Airway epithelial cell (primary cell): ENCODE data around the gene FGF19. TPM values are rescaled to one million over a fixed set of nuclear protein-coding genes. Genes with fewer than 3 reads are reported as not detected.

Source experiments
- total RNA-seq: library from RNA; depleted of rRNA; stranded (reverse); fragments of >200 nt; gene quantifications from 2 replicates; pipeline ENCODE4 v1.2.3, GENCODE V29; 2015

FGF19 gene
- not detected in 2 replicates for total RNA-seq

DNA sequence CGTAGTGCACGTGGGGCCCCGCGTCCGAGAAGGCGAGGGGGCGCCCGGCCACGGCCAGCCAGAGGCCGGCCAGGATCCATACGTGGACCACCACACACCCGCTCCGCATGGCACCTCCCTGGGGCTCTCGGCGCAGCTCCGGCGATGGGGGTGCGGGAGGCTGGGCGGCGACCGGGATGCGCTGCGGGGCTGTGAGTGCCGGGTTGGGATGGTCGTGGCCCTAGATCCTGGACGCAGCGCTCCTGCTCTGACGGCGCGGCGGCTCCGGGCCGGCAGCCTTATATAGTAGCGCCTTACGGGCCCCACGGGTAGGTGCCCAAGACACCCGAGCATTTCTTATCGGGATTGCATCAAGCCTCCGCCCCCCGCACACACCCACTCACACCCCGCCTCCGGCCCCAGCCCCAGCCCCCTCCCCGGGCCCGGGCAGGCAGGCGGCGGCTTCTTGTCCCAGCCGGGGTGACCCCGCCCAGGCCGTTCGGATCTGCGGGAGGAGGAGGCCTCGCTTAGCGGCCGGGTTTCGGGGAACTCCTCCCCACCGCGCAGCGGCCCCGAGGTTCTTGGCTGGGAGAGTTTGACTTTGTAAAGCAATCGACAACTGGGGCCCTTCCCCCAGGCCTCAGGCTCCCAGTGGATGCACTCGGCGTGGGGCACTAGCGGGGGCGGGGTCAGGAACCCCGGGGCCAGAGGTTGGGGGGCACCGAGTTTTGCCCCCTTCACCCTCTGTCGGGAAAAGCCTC lies at the start of gene FGF19:
Gene FGF19, minus strand, starts transcription at position 255 of the 740 bp plus-strand sequence. Its CDS starts 146 bp downstream, at position 109.

GRCh38 chr11:69674886-69675714 lies 28.7 kb downstream of the FGF19 start, which contains the start of gene LTO1:
TSS of gene LTO1 (minus strand) at chr11:69675353. CDS start at chr11:69675239, 114 bp downstream.

Other genes starting within 250 kb of the FGF19 start
- not detected in 2 replicates for gene LINC01488, start 222.4 kb downstream of the FGF19 start, total RNA-seq
- 225 and 258 TPM in 2 replicates for gene CCND1, start 62.9 kb downstream of the FGF19 start, total RNA-seq
- 11.4 and 16.4 TPM in 2 replicates for gene LTO1, start 28.7 kb downstream of the FGF19 start, total RNA-seq
- gene FGF4, start 71.3 kb upstream of the FGF19 start, total RNA-seq, result not detected in 2 replicates
- gene FGF3, start 115.4 kb upstream of the FGF19 start, total RNA-seq, result not detected in 2 replicates